Ishikawa (cell line): ENCODE data around the gene TPK1.

Experiments
- CEBPB ChIP-seq: IDR thresholded peaks from 2 replicates; pipeline ENCODE4 v1.6.1; 2012
- CREB1 ChIP-seq: IDR thresholded peaks from 2 replicates; pipeline ENCODE4 v1.6.1; 2012; ENCODE audit warnings: low read depth
- EGR1 ChIP-seq: IDR thresholded peaks from 2 replicates; pipeline ENCODE4 v1.6.1; 2012
- EP300 ChIP-seq: IDR thresholded peaks from 2 replicates; pipeline ENCODE4 v1.6.1; 2012; ENCODE audit warnings: borderline replicate concordance
- FOXM1 ChIP-seq: IDR thresholded peaks from 2 replicates; pipeline ENCODE4 v1.6.1; 2012; ENCODE audit warnings: low read depth, borderline replicate concordance
- NFIC ChIP-seq: IDR thresholded peaks from 2 replicates; pipeline ENCODE4 v1.6.1; 2012
- RAD21 ChIP-seq: IDR thresholded peaks from 2 replicates; pipeline ENCODE4 v1.6.1; 2012; ENCODE audit warnings: low read depth
- TAF1 ChIP-seq: IDR thresholded peaks from 2 replicates; pipeline ENCODE4 v1.6.1; 2012; ENCODE audit warnings: low read depth, mild to moderate bottlenecking
- TCF12 ChIP-seq: IDR thresholded peaks from 2 replicates; pipeline ENCODE4 v1.6.1; 2012; ENCODE audit warnings: low read depth
- TEAD4 ChIP-seq: IDR thresholded peaks from 2 replicates; pipeline ENCODE4 v1.6.1; 2012
- YY1 ChIP-seq: IDR thresholded peaks from 2 replicates; pipeline ENCODE4 v1.6.1; 2012; ENCODE audit warnings: low read depth
- ZBTB7A ChIP-seq: IDR thresholded peaks from 2 replicates; pipeline ENCODE4 v1.6.1; 2012; ENCODE audit warnings: low read depth
- TF ChIP-seq, protein P1 (sequence below): IDR thresholded peaks from 2 replicates; pipeline ENCODE4 v1.6.1; 2012
- TF ChIP-seq, protein P2 (sequence below): IDR thresholded peaks from 2 replicates; pipeline ENCODE4 v1.6.1; 2012; ENCODE audit warnings: low read depth, mild to moderate bottlenecking
- TF ChIP-seq, protein P3 (sequence below): IDR thresholded peaks from 2 replicates; pipeline ENCODE4 v1.6.1; 2012

The TPK1 gene

DNA sequence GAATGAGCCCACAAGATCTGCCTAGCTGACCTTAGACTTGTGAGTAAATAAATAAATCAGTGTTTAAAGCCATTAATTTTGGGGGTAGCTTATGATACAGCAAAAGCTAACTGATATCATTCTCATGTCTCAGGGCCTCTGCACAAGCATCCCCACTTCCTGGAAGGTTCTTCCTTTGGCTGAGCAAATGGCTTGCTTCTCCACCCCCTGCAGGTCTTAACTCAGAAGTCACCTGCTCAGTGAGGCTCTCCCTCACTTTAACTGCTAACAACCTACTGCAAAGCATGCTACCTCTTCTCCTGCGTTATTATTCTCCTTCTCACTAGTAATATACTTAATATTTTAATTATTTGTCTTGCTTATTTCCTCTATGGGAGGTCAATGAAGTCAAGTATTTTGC lies 167.3 kb downstream of the TPK1 start:
- TF ChIP-seq CEBPB (no peak), FOXM1 (no peak), NFIC (no peak), CREB1 (no peak), YY1 (no peak), EP300 (no peak), TAF1 (no peak), EGR1 (no peak), RAD21 (no peak), ZBTB7A (no peak), TEAD4 (no peak), TCF12 (no peak)
- TF ChIP-seq, protein P1, sequence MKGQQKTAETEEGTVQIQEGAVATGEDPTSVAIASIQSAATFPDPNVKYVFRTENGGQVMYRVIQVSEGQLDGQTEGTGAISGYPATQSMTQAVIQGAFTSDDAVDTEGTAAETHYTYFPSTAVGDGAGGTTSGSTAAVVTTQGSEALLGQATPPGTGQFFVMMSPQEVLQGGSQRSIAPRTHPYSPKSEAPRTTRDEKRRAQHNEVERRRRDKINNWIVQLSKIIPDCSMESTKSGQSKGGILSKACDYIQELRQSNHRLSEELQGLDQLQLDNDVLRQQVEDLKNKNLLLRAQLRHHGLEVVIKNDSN, result no peak
- TF ChIP-seq, protein P2, sequence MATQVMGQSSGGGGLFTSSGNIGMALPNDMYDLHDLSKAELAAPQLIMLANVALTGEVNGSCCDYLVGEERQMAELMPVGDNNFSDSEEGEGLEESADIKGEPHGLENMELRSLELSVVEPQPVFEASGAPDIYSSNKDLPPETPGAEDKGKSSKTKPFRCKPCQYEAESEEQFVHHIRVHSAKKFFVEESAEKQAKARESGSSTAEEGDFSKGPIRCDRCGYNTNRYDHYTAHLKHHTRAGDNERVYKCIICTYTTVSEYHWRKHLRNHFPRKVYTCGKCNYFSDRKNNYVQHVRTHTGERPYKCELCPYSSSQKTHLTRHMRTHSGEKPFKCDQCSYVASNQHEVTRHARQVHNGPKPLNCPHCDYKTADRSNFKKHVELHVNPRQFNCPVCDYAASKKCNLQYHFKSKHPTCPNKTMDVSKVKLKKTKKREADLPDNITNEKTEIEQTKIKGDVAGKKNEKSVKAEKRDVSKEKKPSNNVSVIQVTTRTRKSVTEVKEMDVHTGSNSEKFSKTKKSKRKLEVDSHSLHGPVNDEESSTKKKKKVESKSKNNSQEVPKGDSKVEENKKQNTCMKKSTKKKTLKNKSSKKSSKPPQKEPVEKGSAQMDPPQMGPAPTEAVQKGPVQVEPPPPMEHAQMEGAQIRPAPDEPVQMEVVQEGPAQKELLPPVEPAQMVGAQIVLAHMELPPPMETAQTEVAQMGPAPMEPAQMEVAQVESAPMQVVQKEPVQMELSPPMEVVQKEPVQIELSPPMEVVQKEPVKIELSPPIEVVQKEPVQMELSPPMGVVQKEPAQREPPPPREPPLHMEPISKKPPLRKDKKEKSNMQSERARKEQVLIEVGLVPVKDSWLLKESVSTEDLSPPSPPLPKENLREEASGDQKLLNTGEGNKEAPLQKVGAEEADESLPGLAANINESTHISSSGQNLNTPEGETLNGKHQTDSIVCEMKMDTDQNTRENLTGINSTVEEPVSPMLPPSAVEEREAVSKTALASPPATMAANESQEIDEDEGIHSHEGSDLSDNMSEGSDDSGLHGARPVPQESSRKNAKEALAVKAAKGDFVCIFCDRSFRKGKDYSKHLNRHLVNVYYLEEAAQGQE, result no peak
- TF ChIP-seq, protein P3, sequence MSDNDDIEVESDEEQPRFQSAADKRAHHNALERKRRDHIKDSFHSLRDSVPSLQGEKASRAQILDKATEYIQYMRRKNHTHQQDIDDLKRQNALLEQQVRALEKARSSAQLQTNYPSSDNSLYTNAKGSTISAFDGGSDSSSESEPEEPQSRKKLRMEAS, result no peak

DNA sequence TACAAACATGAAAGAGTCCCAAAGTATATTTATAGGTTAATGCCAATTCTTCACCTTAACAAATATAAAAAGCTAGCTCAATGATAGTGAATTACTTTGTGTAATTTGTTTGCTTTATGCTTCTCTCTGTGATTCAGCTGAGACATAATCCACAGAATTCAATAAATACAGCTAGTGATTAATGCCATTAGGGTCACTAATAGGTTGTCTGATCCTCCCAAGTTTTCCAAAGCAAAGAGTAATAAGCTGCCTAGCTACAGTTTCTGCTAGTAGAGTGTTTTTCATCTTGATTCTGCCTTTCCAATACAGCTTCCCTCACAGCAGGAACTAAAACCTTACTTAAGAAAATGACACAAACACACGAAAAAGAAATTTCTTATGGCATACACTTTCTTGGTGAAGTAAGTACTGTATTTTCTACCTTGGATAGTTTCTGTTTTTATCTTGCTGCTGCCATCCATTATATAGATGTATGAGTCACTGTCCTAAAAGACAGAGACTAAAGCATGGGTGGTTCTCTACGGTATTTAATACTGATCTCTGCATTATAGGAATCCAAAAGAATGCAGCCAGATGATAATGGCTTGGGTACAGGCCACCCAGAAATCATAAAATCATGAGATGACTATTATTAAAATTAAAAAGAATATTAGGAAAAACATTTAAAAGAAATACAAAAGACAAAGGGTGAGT lies 170.0 kb downstream of the TPK1 start:
- TF ChIP-seq CEBPB (no peak), EP300 (no peak), FOXM1 (no peak), TCF12 (no peak), ZBTB7A (no peak), TEAD4 (no peak), NFIC (no peak)

DNA sequence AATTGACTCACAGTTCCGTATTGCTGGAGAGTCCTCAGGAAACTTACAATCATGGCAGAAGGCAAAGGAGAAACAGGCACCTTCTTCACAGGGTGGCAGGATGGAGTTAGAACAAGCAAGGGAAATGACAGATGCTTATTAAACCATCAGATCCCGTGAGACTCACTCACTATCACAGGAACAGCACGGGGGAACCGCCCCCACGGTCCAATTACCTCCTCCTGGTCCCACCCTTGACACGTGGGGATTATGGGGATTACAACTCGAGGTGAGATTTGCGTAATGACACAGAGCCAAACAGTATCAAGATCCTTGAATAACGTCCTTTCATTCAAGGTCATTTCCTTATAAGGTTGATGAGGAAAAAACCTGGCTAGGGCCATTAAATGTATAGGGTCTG lies 176.6 kb downstream of the TPK1 start:
- TF ChIP-seq TEAD4 (no peak), TAF1 (no peak), NFIC (no peak), YY1 (no peak), ZBTB7A (no peak), EP300 (no peak), EGR1 (no peak), TCF12 (no peak), CREB1 (no peak), CEBPB (no peak)
- TF ChIP-seq, protein P1, result no peak
- TF ChIP-seq, protein P3, result no peak
- TF ChIP-seq, protein P2, result no peak

DNA sequence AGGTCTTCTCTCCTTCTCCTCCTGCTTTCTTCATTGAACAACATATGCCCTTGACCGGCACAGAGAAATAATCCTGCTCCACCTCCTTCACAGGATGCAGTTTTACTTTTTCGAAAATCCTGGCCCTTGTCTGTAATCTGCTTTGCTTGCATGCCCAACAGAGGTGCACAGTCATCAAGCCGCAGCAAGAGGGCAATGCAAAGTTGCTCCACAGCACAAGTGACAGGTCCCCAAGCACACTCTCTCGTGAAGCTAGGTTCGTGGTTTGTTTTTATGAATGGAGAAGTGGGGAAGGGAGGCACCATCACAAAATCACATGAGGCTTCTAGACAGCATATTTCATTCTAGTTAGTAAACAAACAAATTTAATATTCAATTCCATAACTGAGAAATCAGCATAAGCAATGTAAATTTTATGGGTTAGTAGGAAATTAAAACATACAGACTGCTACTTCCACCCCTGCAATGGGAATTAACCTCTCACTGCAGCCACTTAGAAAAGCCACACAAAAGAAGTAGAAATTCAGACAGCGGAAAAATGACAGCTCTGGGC lies 178.8 kb downstream of the TPK1 start:
- no peak for TF ChIP-seq RAD21

DNA sequence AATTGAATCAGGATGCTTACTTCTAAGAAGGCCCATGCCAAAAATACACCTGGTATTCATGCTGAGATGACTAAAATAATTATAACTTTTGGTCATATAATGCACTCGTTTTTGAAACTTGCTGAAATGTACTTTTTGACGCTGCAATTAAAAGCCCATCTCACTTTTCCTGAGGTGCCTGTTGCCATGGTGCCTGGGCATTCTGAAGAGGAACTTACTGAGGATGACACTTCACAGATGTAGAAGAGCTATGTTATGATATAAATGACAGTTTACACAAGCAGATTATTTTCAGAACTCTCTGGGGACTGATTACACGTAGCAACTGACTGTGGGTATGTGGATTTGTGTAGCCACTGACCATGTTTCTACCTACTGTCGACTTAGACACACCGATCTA lies 182.4 kb downstream of the TPK1 start:
- TF ChIP-seq CEBPB (no peak), YY1 (no peak), CREB1 (no peak), FOXM1 (no peak), TAF1 (no peak), EP300 (no peak), TCF12 (no peak), NFIC (no peak), EGR1 (no peak), ZBTB7A (no peak), RAD21 (no peak), TEAD4 (no peak)
- TF ChIP-seq, protein P3, result no peak
- TF ChIP-seq, protein P1, result no peak
- TF ChIP-seq, protein P2, result no peak
